Adrenal gland (tissue), 5 donors: ENCODE results near the gene SRPRB.

Source experiments
- CTCF ChIP-seq, 6 experiments: fragments of 450-650 bp in 4 of 6; fragments of 200-600 bp in 2 of 6; sonication (generic) in 1 of 6; IDR thresholded peaks; 1 replicate in 5 of 6; 2 replicates in 1 of 6; pipeline versions ENCODE4 v1.5.1 to v1.8.0; 2016 to 2021; ENCODE audit warnings: antibody characterized with exemption in 6 of 6, mild to moderate bottlenecking in 2 of 6, moderate library complexity in 1 of 6
- POLR2A ChIP-seq, 2 donors: fragments of 450-650 bp; IDR thresholded peaks; one replicate each; pipeline ENCODE4 v1.6.1; 2017; ENCODE audit warnings: antibody characterized with exemption in 2 of 2, mild to moderate bottlenecking in 2 of 2, moderate library complexity in 1 of 2
- donor health status: DM: no; HTN: no; CAD: no.

DNA sequence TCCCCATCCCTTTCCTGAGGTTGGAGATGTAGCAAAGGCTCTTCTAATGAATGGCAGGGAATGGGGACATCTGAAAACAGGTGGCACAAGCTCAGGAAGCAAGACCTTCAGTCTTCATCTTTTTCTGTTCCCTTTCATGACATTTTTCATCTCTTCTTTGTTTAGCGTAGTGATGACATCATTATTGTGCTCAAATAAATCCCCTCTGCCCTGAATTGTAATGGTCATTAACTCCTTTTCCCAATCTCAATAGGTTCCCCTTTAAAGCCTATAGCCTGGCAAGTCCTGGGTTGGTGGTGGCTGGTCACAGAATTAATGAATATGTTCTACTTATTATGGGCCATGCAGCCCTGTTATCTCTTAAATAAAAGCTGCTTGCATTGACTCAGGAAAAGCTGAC, 38.0 kb upstream of the SRPRB start:
- TF ChIP-seq CTCF (IDR thresholded peaks at IDR 0.05) = no peak
- TF ChIP-seq POLR2A (IDR thresholded peaks at IDR 0.05) = no peak
